ENCODE measurements around the gene AOAH. TPM values are rescaled to one million over a fixed set of nuclear protein-coding genes. Genes with fewer than 3 reads are reported as not detected.

Gene AOAH
- total and polyA plus RNA-seq, 9 donors, result 2.4 to 4.4 (median 3.4) TPM

- Histone ChIP-seq H3K9me3 (replicated peaks; ENCODE audit: control insufficient read depth, low read depth, low read length) (no peaks in the 10 kb centered on the region), H3K27me3 (ENCODE audit: control insufficient read depth, insufficient read depth, low read length) (no peaks in the 10 kb centered on the region), H3K36me3 (ENCODE audit: control insufficient read depth, insufficient read depth, low read length) (no peaks in the 10 kb centered on the region), H3K4me3 (ENCODE audit: low read length) (no peak overlapping the region), H3K4me1 (ENCODE audit: control insufficient read depth, insufficient read depth, low read length) (no peaks in the 10 kb centered on the region), H3K27ac (ENCODE audit: low read length) (no peak overlapping the region)
- no CpG with 5 or more reads among the region's 2 CpGs for WGBS (ENCODE audit: insufficient coverage)
- no peak for DNase-seq
Observed at GRCh38 chr7:36545291-36545690, 179.0 kb downstream of the AOAH start.

- Histone ChIP-seq H3K9me3 (replicated peaks; ENCODE audit: control insufficient read depth, low read depth, low read length) (no peaks in the 10 kb centered on the region), H3K4me3 (ENCODE audit: low read length) (no peak overlapping the region), H3K27me3 (ENCODE audit: control insufficient read depth, insufficient read depth, low read length) (no peaks in the 10 kb centered on the region), H3K4me1 (ENCODE audit: control insufficient read depth, insufficient read depth, low read length) (no peaks in the 10 kb centered on the region), H3K27ac (ENCODE audit: low read length) (no peak overlapping the region), H3K36me3 (ENCODE audit: control insufficient read depth, insufficient read depth, low read length) (no peaks in the 10 kb centered on the region)
- no peak for DNase-seq
- 57% methylated on average over 4 of the region's 7 CpGs for WGBS (ENCODE audit: insufficient coverage)
Observed at GRCh38 chr7:36538126-36538525, 186.2 kb downstream of the AOAH start.

GRCh38 chr7:36535866-36536664 is 188.2 kb downstream of the AOAH start:
- H3K27ac ChIP-seq (ENCODE audit: low read length), result no peak overlapping the region
- H3K36me3 ChIP-seq (ENCODE audit: control insufficient read depth, insufficient read depth, low read length), result no peaks in the 10 kb centered on the region
- no peak overlapping the region for H3K4me3 ChIP-seq (ENCODE audit: low read length)
- WGBS (ENCODE audit: insufficient coverage), result 90% methylated on average over 9 of the region's 9 CpGs
- H3K9me3 ChIP-seq (replicated peaks; ENCODE audit: control insufficient read depth, low read depth, low read length), result no peaks in the 10 kb centered on the region
- no peaks in the 10 kb centered on the region for H3K4me1 ChIP-seq (ENCODE audit: control insufficient read depth, insufficient read depth, low read length)
- DNase-seq, result no peak
- no peaks in the 10 kb centered on the region for H3K27me3 ChIP-seq (ENCODE audit: control insufficient read depth, insufficient read depth, low read length)

GRCh38 chr7:36533717-36534116 is 190.6 kb downstream of the AOAH start:
- WGBS (ENCODE audit: insufficient coverage), result 86% methylated on average over 4 of the region's 7 CpGs

GRCh38 chr7:36532981-36533499 is 191.3 kb downstream of the AOAH start:
- Histone ChIP-seq H3K27ac (ENCODE audit: low read length) (no peak overlapping the region), H3K9me3 (replicated peaks; ENCODE audit: control insufficient read depth, low read depth, low read length) (no peaks in the 10 kb centered on the region), H3K27me3 (ENCODE audit: control insufficient read depth, insufficient read depth, low read length) (no peaks in the 10 kb centered on the region), H3K4me3 (ENCODE audit: low read length) (no peak overlapping the region), H3K4me1 (ENCODE audit: control insufficient read depth, insufficient read depth, low read length) (no peaks in the 10 kb centered on the region), H3K36me3 (ENCODE audit: control insufficient read depth, insufficient read depth, low read length) (no peaks in the 10 kb centered on the region)
- WGBS (ENCODE audit: insufficient coverage), result no CpG with 5 or more reads among the region's 5 CpGs
- DNase-seq, result no peak

More at GRCh38 chr7:36533717-36534116, 190.6 kb downstream of the AOAH start:
- no peaks in the 10 kb centered on the region for H3K36me3 ChIP-seq (ENCODE audit: control insufficient read depth, insufficient read depth, low read length)
- no peaks in the 10 kb centered on the region for H3K4me1 ChIP-seq (ENCODE audit: control insufficient read depth, insufficient read depth, low read length)
- no peak overlapping the region for H3K27ac ChIP-seq (ENCODE audit: low read length)
- no peak overlapping the region for H3K4me3 ChIP-seq (ENCODE audit: low read length)
- no peak for DNase-seq
- no peaks in the 10 kb centered on the region for H3K9me3 ChIP-seq (replicated peaks; ENCODE audit: control insufficient read depth, low read depth, low read length)
- H3K27me3 ChIP-seq (ENCODE audit: control insufficient read depth, insufficient read depth, low read length), result no peaks in the 10 kb centered on the region

- Histone ChIP-seq H3K4me3 (ENCODE audit: low read length) (no peak overlapping the region), H3K36me3 (ENCODE audit: control insufficient read depth, insufficient read depth, low read length) (no peaks in the 10 kb centered on the region), H3K27ac (ENCODE audit: low read length) (no peak overlapping the region), H3K9me3 (replicated peaks; ENCODE audit: control insufficient read depth, low read depth, low read length) (no peaks in the 10 kb centered on the region), H3K27me3 (ENCODE audit: control insufficient read depth, insufficient read depth, low read length) (no peaks in the 10 kb centered on the region), H3K4me1 (ENCODE audit: control insufficient read depth, insufficient read depth, low read length) (no peaks in the 10 kb centered on the region)
- WGBS (ENCODE audit: insufficient coverage), result 80% methylated on average over 6 of the region's 7 CpGs
- DNase-seq, result no peak
Observed at GRCh38 chr7:36531951-36532350, 192.3 kb downstream of the AOAH start.

- H3K4me3 ChIP-seq (ENCODE audit: low read length), result no peak overlapping the region
- WGBS (ENCODE audit: insufficient coverage), result no CpG with 5 or more reads among the region's 2 CpGs
- no peaks in the 10 kb centered on the region for H3K27me3 ChIP-seq (ENCODE audit: control insufficient read depth, insufficient read depth, low read length)
- no peak overlapping the region for H3K27ac ChIP-seq (ENCODE audit: low read length)
- DNase-seq, result no peak
- no peaks in the 10 kb centered on the region for H3K36me3 ChIP-seq (ENCODE audit: control insufficient read depth, insufficient read depth, low read length)
- no peaks in the 10 kb centered on the region for H3K4me1 ChIP-seq (ENCODE audit: control insufficient read depth, insufficient read depth, low read length)
- H3K9me3 ChIP-seq (replicated peaks; ENCODE audit: control insufficient read depth, low read depth, low read length), result no peaks in the 10 kb centered on the region
Observed at GRCh38 chr7:36530456-36530855, 193.8 kb downstream of the AOAH start.

GRCh38 chr7:36527549-36527913 is 196.8 kb downstream of the AOAH start:
- Histone ChIP-seq H3K36me3 (ENCODE audit: control insufficient read depth, insufficient read depth, low read length) (no peaks in the 10 kb centered on the region), H3K27me3 (ENCODE audit: control insufficient read depth, insufficient read depth, low read length) (peaks cover 2% of the 10 kb centered on the region), H3K27ac (ENCODE audit: low read length) (no peak overlapping the region), H3K4me3 (ENCODE audit: low read length) (no peak overlapping the region), H3K9me3 (replicated peaks; ENCODE audit: control insufficient read depth, low read depth, low read length) (no peaks in the 10 kb centered on the region), H3K4me1 (ENCODE audit: control insufficient read depth, insufficient read depth, low read length) (no peaks in the 10 kb centered on the region)
- DNase-seq, result no peak
- WGBS (ENCODE audit: insufficient coverage), result no CpG with 5 or more reads among the region's 6 CpGs

- 62% methylated on average over 1 of the region's 3 CpGs for WGBS (ENCODE audit: insufficient coverage)
- H3K4me3 ChIP-seq (ENCODE audit: low read length), result no peak overlapping the region
Observed at GRCh38 chr7:36526863-36527548, 197.3 kb downstream of the AOAH start.

GRCh38 chr7:36523371-36524101 is 200.8 kb downstream of the AOAH start:
- no peaks in the 10 kb centered on the region for H3K4me1 ChIP-seq (ENCODE audit: control insufficient read depth, insufficient read depth, low read length)
- peaks cover 5% of the 10 kb centered on the region for H3K27me3 ChIP-seq (ENCODE audit: control insufficient read depth, insufficient read depth, low read length)
- H3K4me3 ChIP-seq (ENCODE audit: low read length), result no peak overlapping the region
- H3K27ac ChIP-seq (ENCODE audit: low read length), result no peak overlapping the region
- DNase-seq, result no peak
- no peaks in the 10 kb centered on the region for H3K9me3 ChIP-seq (replicated peaks; ENCODE audit: control insufficient read depth, low read depth, low read length)
- WGBS (ENCODE audit: insufficient coverage), result 77% methylated on average over 5 of the region's 6 CpGs
- no peaks in the 10 kb centered on the region for H3K36me3 ChIP-seq (ENCODE audit: control insufficient read depth, insufficient read depth, low read length)

More at GRCh38 chr7:36526863-36527548, 197.3 kb downstream of the AOAH start:
- no peaks in the 10 kb centered on the region for H3K36me3 ChIP-seq (ENCODE audit: control insufficient read depth, insufficient read depth, low read length)
- H3K4me1 ChIP-seq (ENCODE audit: control insufficient read depth, insufficient read depth, low read length), result no peaks in the 10 kb centered on the region
- DNase-seq, result no peak
- H3K9me3 ChIP-seq (replicated peaks; ENCODE audit: control insufficient read depth, low read depth, low read length), result no peaks in the 10 kb centered on the region
- H3K27me3 ChIP-seq (ENCODE audit: control insufficient read depth, insufficient read depth, low read length), result peaks cover 3% of the 10 kb centered on the region
- H3K27ac ChIP-seq (ENCODE audit: low read length), result no peak overlapping the region
